Right renal pelvis (tissue), 4 donors: ENCODE results near the gene SHPK. TPM values are rescaled to one million over a fixed set of nuclear protein-coding genes. Genes with fewer than 3 reads are reported as not detected.

Source experiments
- DNase-seq, 4 donors: peaks; one replicate each; pipeline ENCODE4 v3.0.0-alpha.2; 2013; ENCODE audit warnings: low read depth in 4 of 4, low spot score in 3 of 4, missing footprints in 1 of 4
- polyA plus RNA-seq, 4 donors: library from polyadenylated mRNA; unstranded; fragments of 120-200 nt; gene quantifications; one replicate each; pipeline ENCODE4 v1.2.1, GENCODE V29; 2013; ENCODE audit not compliant: insufficient read length in 4 of 4

Gene SHPK
- polyA plus RNA-seq, 4 donors, result 13.2 to 19.0 (median 15.2) TPM

DNA sequence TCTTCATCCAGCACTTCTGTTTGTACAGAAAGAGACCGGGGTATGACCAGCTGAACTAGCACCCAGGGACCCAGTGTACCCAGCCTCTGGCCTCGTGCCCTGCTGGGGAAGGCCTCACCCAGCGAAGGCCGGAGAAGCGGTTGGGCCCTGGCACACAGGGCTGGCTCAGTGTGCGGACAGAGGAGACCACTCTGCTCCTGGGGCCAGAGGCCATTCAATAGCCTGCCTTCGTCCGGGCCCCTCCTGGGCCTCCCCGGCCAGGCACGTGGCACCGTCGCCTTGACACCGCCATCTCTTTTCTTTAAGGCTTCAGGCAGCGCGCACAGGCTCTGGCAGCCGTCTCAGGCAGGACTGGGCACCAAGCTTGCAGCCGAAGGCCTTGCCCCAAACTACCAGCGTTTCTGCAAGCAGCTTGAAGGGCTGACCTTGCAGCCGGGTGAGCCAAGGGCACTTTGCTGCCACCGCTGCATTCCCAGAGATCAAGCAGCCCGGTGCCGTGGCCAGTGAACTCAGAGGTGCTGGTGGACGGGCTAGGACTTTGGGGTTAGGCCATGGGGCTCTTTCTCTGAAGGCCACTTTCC is 24.4 kb upstream of the SHPK start:
- DNase-seq, result no peak

DNA sequence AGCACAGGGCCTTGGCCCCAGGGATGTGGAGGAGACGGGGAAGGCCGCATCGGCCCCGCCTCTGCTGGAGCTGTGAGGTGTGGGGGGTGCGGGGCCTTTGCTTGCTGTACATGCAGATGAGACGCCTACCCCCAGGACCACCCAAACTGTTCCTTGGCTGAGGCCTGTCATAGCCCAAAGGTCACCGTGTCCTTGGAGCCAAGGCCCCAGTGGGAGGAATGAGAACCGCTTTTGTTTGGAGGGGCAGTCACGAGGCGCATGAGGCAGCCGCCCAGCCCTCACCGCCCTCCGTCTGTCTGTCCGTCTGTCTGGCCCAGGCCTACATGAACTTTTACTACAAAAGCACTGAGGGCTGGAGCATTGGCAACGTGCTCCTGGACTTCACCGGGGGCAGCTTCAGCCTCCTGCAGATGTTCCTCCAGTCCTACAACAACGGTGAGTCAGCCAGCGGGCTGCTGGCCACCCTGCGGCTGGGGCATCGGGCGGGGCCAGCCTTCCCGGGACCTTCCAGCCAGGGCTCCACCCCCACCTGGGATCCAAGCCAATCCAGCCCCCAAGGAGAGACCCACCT is 23.6 kb upstream of the SHPK start:
- no peak for DNase-seq

DNA sequence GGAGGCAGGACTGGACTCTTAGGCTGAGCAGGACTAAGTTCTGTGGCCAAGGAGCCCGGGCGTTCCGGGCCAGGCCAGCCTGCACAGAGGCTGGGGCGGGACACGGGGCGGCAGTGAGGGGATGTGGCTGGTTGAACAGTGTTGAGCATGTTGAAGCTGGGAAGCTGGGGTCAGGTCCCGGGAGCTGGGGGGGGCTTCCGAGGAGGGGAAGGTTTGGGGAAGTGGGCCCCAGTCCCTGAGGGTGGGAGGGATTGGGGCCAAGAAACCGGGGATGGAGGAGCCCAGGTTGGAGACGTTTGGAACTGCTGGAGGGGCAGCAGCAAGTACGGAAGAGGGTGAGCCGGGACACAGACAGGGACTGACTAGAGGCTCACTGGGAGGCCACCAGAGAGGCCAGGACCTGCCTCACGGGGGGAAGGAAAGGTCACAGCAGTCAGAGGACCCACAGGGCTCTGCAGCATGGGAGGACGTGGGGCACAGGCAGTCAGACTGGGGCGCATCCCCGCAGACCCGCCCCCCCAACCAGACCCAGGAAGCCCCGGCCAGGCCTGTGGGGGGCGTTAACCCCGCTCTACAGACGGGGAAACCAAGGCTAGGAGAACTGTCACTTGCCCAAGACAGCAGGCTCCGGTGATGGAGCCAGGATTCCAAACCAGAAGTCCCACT is 22.9 kb upstream of the SHPK start:
- no peak for DNase-seq

DNA sequence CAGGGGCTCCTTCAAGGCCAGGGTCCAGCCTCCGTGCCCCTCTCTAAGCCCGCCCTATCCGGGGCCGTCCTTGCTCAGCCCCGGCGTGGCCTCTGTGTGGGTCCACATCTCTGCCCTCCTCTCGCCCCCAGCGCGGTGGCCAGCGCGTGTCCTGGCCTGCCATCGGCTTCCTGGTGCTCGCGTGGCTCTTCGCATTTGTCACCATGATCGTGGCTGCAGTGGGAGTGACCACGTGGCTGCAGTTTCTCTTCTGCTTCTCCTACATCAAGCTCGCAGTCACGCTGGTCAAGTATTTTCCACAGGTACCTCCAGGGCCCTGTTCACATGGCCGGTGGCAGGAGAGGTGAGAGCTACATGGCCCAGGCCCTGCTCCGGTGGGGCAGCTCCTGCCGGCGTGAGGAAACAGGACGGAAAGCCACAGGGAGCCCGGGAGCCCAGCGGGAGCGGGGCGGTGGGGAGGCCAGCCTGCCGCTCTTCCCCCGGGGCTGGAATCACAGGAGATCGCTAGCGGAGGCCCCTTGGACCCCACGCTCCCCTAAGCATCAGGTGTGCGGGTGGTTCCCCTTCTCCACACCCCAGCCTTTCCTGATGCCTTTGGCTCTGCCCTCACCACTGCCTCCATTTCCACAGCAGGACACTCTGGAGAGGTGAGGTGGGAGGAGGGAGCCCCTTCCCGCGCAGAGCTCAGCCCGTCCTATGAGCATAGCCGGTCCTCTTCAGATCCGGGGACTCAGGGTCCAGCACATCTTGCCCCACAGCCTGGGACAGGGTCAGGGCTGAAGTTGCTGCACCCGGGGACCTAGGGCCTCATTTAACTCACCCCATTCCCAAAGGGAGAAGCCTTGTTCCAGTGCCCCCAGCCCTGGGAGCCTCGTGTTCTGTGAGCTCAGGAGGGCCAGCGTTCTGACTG is 22.1 kb upstream of the SHPK start:
- DNase-seq, result no peak

DNA sequence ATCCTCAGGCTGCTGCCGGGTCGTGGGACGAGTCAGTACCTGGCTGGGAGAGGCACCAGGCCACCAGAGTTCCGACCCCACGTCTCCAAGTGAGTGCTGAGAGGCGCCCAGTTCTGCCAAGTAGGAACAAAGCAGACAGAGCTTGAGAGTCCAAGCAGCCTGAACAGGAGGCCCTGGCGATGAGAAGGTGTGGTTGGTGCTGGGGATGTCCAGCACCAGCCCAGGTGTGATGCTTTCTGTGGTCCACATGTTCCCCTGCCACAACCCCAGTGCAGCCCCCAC is 21.5 kb upstream of the SHPK start:
- no peak for DNase-seq

DNA sequence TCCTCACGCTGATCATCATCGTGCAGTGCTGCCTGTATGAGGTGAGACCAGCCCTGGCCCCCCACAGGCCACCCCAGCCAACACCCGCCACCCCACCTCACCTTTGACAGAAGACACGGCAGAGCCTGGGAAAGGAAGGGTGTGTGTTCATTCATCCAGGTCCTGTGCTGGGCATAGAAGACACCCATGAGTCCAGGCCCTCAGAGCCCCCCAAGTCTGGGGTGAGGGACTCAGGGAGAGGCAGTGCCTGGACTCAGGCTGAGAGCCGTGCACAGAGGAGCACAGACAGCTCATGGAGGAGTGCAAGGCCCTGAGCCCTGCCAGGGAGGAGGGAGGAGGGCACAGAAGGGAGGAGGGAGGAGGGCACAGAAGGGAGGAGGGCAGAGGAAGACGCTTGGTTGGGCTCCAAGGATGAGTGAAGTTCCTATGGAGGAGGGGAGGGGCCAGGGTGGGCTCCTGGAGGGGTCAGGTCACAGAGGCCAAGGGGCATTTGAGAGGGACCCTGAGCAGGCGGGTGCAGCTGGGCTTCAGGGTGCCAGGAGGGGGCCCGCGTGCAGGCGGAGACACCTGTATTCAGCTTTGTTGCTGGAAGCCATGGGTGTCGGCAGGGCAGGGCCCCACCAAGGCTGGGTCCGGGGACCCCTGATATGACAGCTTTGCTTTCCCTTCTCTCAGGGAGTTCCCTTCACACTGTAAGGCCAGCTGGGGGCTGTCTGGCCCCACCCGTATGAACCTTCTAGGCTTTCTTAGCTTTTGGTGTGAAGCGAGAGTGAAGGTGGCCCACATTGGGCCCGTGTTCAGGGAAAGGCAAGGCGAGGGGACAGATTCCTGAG is 20.9 kb upstream of the SHPK start:
- no peak for DNase-seq

DNA sequence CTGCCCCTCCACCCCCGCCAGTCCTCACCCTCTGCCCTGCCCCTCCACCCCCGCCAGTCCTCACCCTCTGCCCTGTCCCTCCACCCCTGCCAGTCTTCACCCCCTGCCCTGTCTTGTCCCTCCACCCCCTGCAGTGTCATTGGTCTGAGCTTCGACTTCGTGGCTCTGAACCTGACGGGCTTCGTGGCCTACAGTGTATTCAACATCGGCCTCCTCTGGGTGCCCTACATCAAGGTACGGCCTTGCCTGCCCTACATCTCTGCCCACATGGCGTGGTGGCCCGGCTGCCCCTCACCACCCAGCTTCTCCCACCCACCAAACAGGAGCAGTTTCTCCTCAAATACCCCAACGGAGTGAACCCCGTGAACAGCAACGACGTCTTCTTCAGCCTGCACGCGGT is 20.3 kb upstream of the SHPK start:
- DNase-seq, result no peak

DNA sequence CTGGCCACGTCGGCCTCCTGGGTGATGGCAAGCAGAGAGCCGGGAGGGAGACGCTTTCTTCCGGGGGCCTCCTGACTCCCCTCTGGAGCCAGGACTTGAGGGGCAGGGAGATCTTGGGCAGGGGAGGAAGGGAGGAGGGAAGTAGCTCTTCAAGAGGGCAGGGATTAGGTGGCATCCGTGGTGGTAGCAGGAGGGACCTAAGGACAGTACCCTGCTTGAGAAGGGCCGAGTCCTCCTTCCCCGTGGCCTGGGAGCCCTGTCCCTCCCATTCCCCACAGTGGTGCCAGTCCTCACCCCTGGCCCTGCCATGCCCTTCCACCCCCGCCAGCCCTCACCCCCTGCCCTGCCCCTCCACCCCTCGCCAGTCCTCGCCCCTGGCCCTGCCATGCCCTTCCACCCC is 19.7 kb upstream of the SHPK start:
- no peak for DNase-seq

DNA sequence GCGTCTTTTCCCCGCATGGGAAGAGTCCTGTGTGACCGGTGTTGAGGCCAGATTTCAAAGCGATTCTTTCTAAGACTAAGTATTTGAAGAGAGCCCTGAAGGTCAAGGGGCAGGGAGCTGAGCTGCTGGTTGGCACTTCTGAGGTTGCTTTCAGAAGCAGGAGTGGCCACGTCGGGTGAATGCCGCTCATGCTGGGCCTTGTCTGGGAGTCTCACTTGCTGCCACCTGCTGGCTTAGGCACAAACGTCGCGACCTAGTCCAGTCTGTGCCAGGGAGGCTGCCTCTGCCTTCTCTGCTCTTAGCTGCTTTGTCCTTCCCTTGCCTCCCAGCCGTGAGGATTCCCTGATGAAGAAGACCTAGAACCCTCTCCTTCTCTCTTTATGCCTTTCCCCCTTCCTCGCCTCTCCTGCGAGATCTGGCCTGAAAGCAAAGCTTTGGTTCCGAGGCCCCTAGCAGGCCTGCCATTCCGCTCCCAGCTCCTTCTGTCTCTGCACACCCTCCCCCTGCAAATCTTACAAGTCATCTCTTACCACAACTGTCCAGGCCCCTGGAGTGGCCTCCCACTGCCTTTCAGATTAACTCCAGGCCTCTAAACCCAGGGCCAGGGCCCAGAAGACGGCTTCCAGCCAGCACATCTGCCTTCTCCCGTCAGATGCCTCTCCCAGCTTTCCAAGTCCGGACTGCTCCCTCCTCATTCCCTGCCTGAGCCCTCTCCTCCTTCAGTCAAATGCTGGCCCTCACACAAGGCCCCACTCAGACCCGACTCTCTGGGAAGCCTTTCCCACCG is 11.9 kb upstream of the SHPK start:
- no peak for DNase-seq

DNA sequence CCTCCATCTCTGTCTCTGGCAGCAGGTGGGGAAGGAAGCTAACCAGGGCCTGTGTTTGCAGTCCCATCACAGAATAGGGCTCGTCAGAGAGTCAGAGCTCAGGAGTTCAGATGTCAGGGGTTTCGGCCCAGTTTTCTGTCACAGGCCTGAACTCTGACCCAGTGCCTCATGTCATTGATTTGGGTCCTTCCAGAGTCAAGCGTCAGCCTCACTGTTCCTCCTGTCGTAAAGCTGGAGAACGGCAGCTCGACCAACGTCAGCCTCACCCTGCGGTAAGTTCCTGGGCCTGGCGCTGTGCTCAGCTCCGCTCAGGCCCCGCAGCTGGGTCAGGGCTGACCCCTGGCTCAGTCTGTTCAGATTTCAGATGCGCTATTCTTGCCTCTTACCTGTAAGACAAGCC is 11.2 kb upstream of the SHPK start:
- no peak for DNase-seq

DNA sequence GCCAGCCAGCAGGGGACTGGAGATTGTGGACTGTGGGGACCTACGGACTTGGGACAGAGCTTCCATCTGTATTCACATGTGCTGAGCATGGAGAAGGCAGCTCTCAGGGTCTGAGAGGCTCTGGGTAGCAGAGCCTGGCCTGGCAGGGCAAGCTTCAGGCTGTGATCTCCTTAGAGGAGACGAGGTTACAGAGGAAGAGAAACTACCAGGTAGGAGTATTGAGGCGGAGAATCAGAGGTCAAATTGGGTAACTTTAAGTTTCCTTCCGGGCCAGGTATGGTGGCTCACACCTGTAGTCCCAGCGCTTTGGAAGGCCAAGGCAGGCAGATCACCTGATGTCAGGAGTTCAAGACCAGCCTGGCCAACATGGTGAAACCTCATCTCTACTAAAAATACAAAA is 9.3 kb upstream of the SHPK start:
- no peak for DNase-seq

DNA sequence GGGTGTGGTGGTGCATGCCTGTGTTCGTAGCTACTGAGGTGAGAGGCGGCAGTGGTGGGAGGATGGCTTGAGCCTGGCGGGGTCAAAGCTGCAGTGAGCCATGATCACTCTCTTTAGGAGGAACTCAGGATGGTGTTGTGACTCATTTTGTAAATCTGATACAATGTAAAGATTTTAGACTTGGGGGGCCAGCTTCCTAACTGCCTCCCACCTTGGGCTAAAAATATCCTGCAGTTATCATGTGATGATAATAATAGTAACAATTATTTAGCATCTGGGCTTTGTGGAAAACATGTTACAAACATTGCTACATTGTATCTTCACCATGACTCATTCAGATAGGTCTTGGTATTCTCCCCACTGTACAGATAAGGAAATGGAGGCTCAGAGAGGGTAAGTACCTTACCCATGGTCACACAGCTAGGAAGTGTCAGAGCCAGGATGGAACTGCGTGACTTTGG is 7.9 kb upstream of the SHPK start:
- DNase-seq, result no peak

DNA sequence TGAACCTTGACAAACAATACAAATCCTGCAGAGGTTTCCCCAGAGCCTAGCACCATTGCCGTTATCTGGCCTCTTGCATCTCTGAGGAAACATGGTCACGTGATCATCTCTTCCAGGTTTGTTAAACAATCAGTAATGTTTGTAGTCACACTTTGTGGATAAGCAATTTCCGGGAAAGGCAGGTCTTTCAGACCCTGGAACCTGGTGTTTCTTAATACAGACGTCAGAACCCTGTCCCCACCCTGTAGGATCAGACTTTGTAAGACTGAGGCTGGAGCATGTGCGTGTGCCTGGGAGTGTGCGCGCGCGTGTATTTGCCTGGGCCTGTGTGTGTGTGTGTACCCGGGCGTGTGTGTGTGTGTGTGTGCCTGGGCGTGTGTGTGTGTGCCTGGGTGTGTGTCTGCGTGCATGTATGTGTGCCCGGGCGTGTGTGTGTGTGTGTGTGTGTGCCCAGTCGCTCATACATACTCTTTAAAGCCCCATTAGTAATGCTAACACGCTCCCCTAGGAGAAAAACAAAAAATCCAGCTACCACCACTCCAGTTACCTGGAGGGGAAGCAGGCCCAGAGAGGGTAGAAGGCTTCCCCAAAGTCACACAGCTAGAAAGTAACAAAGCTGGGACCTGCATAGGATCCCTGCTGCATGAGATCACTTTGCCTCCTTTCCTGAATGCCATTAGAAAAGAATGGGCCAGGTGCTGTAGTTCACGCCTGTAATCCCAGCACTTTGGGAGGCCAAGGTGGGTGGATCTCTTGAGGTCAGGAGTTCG is 5.9 kb upstream of the SHPK start:
- DNase-seq, result no peak

DNA sequence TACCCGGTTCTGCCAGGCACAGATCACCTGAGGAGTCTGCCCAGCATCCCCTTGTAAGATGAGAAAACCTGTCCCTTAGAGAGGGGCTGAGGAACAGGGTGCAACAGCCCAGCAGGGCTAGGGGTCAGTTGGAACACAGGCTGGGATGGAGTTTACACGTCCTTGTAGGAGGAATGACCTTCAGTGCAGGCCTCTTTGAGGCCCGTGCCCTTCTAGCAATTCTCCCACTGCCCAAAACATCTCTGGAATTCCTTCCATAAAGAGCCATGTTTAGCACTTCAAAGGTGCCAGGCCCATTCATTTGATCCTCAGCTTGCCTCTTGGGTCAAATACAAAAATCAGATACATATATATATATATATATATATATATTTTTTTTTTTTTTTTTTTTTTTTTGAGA is 5.0 kb upstream of the SHPK start:
- DNase-seq, result no peak

DNA sequence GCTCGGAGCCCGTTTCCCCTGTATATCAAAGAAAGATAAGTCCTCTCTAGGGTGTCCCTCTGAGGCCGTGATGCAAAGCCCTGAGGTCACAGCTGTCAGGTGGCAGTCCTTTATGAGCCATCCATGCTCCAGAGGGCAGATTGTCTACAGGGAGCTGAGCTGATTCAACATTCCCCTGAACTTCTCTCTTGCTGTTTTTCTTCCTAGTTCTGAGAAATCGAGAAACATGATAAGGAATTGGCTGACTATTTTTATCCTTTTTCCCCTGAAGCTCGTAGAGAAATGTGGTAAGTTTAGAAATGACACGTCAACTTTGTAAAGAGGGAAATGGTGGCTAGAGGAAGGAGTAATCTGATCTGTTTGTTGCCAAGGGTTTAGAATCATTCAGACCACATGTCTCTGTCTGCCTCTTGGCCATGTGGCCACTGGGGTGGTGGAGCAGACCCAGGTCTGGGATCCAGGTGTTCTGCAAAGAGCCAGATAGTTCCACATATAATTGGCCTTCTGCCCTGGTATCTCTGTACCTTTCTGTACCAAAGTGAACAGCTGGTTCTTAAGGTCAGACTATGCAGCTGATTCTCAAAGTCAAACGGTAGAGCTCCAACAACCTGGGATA is 4.0 kb upstream of the SHPK start:
- DNase-seq, result no peak

DNA sequence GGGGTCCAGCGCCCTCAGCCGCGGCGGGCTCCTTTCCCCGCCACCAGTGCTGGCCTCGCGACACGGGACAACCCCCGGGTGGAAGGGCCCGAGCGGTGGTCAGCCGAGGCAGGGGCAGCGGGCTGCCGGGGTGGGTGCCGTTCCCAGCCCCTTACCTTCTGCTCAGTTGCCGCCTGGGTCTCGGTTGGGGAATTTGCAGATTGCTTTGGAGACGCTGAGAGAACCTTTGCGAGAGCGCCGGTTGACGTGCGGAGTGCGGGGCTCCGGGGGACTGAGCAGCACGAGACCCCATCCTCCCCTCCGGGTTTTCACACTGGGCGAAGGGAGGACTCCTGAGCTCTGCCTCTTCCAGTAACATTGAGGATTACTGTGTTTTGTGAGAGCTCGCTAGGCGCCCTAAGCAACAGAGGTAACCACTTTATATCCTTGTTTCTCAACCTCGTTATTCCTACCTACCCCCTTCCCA is 891 bp upstream of the SHPK start:
- no peak for DNase-seq

DNA sequence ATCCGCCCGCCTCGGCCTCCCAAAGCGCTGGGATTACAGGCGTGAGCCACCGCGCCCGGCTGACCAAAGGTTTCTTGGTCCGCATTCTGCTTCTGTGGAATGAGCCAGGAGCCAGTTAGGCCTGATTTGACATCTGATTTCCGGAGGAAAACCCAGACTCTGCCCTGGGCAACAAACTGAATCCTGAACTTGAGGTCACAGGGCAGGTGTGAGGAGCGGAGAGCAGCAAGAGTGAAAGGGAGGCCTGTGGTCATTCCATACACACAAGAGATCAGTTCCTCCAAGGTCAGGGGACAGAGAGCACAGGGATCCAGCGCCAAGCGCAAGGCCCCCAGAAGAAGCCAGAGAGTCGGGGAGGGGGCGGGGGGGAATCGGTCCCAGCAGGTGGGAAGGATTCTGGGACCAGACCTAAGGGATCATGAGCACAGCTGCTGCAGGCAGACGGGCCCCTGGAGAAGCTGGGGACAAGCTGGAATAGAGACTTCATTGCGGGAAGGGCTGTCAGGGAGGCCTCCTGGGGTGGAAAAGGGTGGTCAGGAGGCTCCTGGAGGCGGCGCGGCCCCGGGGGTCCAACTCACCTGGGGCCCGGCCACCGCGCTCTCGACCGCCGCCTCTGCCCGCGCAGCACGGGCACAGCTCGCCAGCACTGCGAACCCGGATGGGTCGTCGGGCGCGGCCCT is 436 bp downstream of the SHPK start:
- peak in 1 of 4 donors; percentile 21 for DNase-seq

DNA sequence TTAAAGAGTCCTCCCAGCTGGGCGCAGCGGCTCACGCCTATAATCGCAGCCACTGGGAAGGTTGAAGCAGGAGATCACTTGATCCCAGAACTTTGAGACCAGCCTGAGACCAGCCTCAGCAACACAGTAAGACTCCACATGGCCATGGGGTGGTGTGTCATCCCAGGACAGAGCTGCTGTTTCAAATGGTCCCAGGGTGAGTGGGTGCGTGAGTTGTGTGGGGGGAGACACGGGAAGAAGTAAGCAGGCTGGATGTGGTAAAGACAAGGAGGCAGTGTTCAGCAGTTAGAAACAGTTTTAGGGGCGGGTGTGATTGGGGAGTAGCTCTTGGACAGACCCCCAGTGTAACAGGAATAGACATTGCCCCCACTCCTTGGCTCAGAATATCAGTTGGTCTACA is 3.8 kb downstream of the SHPK start:
- DNase-seq, result no peak
